Spleen (tissue), 11 donors: Measurements from ENCODE around the gene TSC22D3. TPM values are rescaled to one million over a fixed set of nuclear protein-coding genes. Genes with fewer than 3 reads are reported as not detected.

ENCODE experiments used
- DNase-seq: peaks from one replicate; pipeline ENCODE4 v3.0.0-alpha.2; 2020
- H3K27ac ChIP-seq, 8 donors: fragments of 200-600 bp; sonication (generic) in 7 of 8; 1 replicate in 4 of 8; 2 replicates in 4 of 8; pipeline versions ENCODE4 v1.5.0 to v1.8.0; 2016 to 2021; ENCODE audit warnings: inconsistent platforms in 4 of 8, mild to moderate bottlenecking in 4 of 8, moderate library complexity in 1 of 8
- H3K27me3 ChIP-seq, 7 donors: fragments of 200-600 bp; sonication (generic) in 6 of 7; replicated peaks in 1 of 7; 1 replicate in 4 of 7; 2 replicates in 3 of 7; pipeline versions ENCODE4 v1.5.0 to v1.8.0; 2016 to 2021; ENCODE audit warnings: inconsistent platforms in 3 of 7, mild to moderate bottlenecking in 1 of 7
- H3K36me3 ChIP-seq, 6 donors: fragments of 200-600 bp; sonication (generic) in 5 of 6; 1 replicate in 4 of 6; 2 replicates in 2 of 6; pipeline versions ENCODE4 v1.5.0 to v1.8.0; 2016 to 2021; ENCODE audit warnings: inconsistent platforms in 2 of 6
- H3K4me1 ChIP-seq, 6 donors: fragments of 200-600 bp; sonication (generic) in 5 of 6; 1 replicate in 3 of 6; 2 replicates in 3 of 6; pipeline versions ENCODE4 v1.5.0 to v1.8.0; 2016 to 2021; ENCODE audit warnings: inconsistent platforms in 3 of 6
- H3K4me3 ChIP-seq, 8 donors: fragments of 200-600 bp; sonication (generic) in 7 of 8; 1 replicate in 4 of 8; 2 replicates in 4 of 8; pipeline versions ENCODE4 v1.5.0 to v1.8.0; 2016 to 2021; ENCODE audit warnings: inconsistent platforms in 4 of 8, mild to moderate bottlenecking in 4 of 8, moderate library complexity in 2 of 8
- H3K9me3 ChIP-seq, 8 donors: fragments of 200-600 bp; sonication (generic) in 7 of 8; 1 replicate in 4 of 8; 2 replicates in 4 of 8; pipeline versions ENCODE4 v1.5.0 to v1.8.0; 2016 to 2021; ENCODE audit warnings: inconsistent platforms in 4 of 8
- POLR2A ChIP-seq, 3 donors: fragments of 450-650 bp; IDR thresholded peaks; one replicate each; pipeline ENCODE4 v1.5.1; 2017; ENCODE audit warnings: antibody characterized with exemption in 3 of 3, mild to moderate bottlenecking in 1 of 3
- POLR2AphosphoS5 ChIP-seq, 3 donors: sonication (generic); formaldehyde crosslinking; IDR thresholded peaks; one replicate each; pipeline ENCODE4 v1.5.1; 2017; ENCODE audit warnings: antibody characterized with exemption in 3 of 3
- WGBS, 5 donors: extraction: QIAGEN DNeasy Blood & Tissue Kit in 3 of 5; methylation state at CpG; one replicate each; pipeline versions ENCODE4 v1.1.5 to v1.1.7; 2013 to 2018; 5-methylcytosine and 5-hydroxymethylcytosine counted together
- intact Hi-C: fragments of 100-400 bp; cut with DNase I; formaldehyde crosslinking; loops from one replicate; pipeline ENCODE4 v1.15.0; 2023; ENCODE audit warnings: low total_unique reads
- polyA plus RNA-seq, 3 donors: library from polyadenylated mRNA; stranded (reverse); fragments of 200-250 nt; gene quantifications; one replicate each; pipeline ENCODE4 v1.2.1, GENCODE V29; 2013
- total RNA-seq, 7 donors: library from RNA; depleted of rRNA in 3 of 7; stranded (reverse); fragments of >200 nt in 3 of 7; fragmentation: NEBNext Ultra II Directional in 4 of 7; extraction: Animal tissue kit (Norgen Biotek cat#: 25700) in 4 of 7; gene quantifications; one replicate each; pipeline versions ENCODE4 v1.1.0 to v1.2.1, GENCODE V29; 2016 to 2021
- TF ChIP-seq, protein P1 (sequence below), 11 experiments: fragments of 200-600 bp in 7 of 11; fragments of 450-650 bp in 4 of 11; sonication (generic) in 4 of 11; IDR thresholded peaks in 8 of 11; conservative IDR thresholded peaks in 3 of 11; 1 replicate in 7 of 11; 2 replicates in 4 of 11; pipeline versions ENCODE4 v1.4.0 to v1.8.0; 2016 to 2021; ENCODE audit warnings: antibody characterized with exemption in 11 of 11, inconsistent platforms in 4 of 11, mild to moderate bottlenecking in 1 of 11
- donor health status: healthy with polysubstance abuse.
- donor health status: DM: no; HTN: no; CAD: no; lungs with moderate emphysema.
- donor health status: DM: no; HTN: no; CAD: no.
- donor health status: Bipolar disorder and iron deficiency.
- donor health status: healthy.
- donor health status: DM: no; HTN: no; CAD: no.
- donor health status: DM: yes; HTN: yes; CAD: no.

Gene TSC22D3
- total and polyA plus RNA-seq, 10 donors = 91.7 to 579 (median 297) TPM

DNA sequence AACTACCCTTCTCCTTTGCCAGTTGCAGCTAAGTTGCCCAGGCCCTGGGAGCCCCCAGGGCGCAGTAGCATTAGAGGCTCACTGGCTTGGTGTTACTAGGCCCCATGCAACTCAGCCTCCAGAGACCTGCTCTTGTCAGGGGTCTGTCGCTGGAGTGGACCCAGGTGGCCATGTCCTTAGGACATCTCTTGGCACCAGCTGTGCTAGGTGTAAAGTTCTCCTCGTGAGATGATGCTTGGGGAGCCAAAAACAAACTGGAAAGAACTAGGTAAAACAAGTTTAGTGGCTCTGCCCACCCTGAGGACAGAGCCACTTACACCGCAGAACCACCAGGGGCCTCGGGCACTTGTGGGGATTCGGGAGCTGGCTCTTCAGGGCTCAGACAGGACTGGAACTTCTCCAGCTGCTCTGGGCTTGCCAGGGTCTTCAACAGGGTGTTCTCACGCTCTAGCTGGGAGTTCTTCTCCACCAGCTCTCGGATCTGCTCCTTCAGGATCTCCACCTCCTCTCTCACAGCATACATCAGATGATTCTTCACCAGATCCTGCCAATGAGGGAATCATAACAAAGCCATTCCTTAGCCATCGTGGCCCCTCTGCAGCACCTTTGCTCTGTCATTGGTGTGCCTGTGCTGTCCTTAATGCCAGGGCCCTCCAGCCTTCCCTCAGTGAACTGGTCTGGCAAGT is 61.2 kb downstream of the TSC22D3 start:
- H3K36me3 ChIP-seq = peaks cover 0 to 35% (median 5%) of the 10 kb centered on the region in 6 donors
- intact Hi-C loops = no loop called here
- peaks cover 12 to 79% (median 65%) of the 10 kb centered on the region in 6 donors for H3K4me1 ChIP-seq
- peak overlapping the region; percentile 56 to 72 (median 62) for H3K4me3 ChIP-seq
- H3K27ac ChIP-seq = peak overlapping the region in 6 of 8 donors; percentile 47 to 98 (median 96)
- DNase-seq = peak; percentile 71
- TF ChIP-seq, protein P1, sequence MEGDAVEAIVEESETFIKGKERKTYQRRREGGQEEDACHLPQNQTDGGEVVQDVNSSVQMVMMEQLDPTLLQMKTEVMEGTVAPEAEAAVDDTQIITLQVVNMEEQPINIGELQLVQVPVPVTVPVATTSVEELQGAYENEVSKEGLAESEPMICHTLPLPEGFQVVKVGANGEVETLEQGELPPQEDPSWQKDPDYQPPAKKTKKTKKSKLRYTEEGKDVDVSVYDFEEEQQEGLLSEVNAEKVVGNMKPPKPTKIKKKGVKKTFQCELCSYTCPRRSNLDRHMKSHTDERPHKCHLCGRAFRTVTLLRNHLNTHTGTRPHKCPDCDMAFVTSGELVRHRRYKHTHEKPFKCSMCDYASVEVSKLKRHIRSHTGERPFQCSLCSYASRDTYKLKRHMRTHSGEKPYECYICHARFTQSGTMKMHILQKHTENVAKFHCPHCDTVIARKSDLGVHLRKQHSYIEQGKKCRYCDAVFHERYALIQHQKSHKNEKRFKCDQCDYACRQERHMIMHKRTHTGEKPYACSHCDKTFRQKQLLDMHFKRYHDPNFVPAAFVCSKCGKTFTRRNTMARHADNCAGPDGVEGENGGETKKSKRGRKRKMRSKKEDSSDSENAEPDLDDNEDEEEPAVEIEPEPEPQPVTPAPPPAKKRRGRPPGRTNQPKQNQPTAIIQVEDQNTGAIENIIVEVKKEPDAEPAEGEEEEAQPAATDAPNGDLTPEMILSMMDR (IDR thresholded peaks at IDR 0.05 in 8 of 11, conservative IDR thresholded peaks at IDR 0.05 in 3 of 11) = peak in 2 of 11 experiments; percentile 3 to 26
- TF ChIP-seq POLR2A (IDR thresholded peaks at IDR 0.05) (peak in 1 of 3 donors; percentile 6), POLR2AphosphoS5 (IDR thresholded peaks at IDR 0.05) (peak; percentile 69 to 82 (median 75))
- peaks cover 0 to 20% (median 0%) of the 10 kb centered on the region in 7 donors for H3K27me3 ChIP-seq
- no peaks in the 10 kb centered on the region for H3K9me3 ChIP-seq
- WGBS, 5 donors = 69 to 89% (median 87%) methylated on average over 5 to 9 of the region's 9 CpGs

DNA sequence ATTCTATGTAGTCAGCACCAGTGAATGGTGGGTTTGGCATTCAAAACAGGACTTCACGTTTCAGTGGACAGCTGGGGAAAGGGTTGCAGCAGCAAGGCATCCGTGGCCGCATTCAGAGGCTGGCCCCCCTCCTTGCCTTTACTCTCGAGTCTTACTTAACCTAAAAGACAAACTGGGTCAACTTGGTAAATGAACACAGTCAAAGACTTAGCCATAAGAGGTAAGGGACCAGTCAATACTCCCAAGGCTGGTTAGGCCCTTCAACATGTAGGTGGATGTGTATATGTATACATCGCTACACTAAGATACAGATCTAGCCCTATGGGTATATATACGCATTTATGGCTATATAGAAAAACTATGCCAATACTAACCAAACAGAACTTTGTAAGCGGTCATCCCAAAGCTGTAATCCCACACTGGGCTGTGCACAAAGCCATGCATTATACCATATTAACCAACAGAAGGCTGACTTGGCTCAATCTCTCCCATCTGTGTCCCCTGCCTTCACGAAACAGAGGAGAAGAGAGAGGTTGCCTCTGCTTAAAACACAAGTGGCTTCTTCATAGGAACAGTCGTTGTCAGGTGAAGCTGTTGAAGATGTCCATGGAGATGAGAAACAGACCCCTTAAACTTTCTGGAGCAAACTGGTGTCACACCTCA is 61.9 kb downstream of the TSC22D3 start:
- H3K9me3 ChIP-seq = no peaks in the 10 kb centered on the region
- H3K4me1 ChIP-seq = peaks cover 12 to 73% (median 63%) of the 10 kb centered on the region in 6 donors
- H3K27ac ChIP-seq = peak overlapping the region in 6 of 8 donors; percentile 47 to 98 (median 96)
- WGBS, 5 donors = 73 to 88% (median 82%) methylated on average over 8 to 9 of the region's 9 CpGs
- DNase-seq = peak; percentile 71
- H3K27me3 ChIP-seq = peaks cover 0 to 20% (median 0%) of the 10 kb centered on the region in 7 donors
- TF ChIP-seq, protein P1 (IDR thresholded peaks at IDR 0.05 in 8 of 11, conservative IDR thresholded peaks at IDR 0.05 in 3 of 11) = no peak
- TF ChIP-seq POLR2A (IDR thresholded peaks at IDR 0.05) (peak in 2 of 3 donors; percentile 4 to 40), POLR2AphosphoS5 (IDR thresholded peaks at IDR 0.05) (peak in 2 of 3 donors; percentile 46 to 85)
- intact Hi-C loops = no loop called here
- peaks cover 0 to 35% (median 5%) of the 10 kb centered on the region in 6 donors for H3K36me3 ChIP-seq
- H3K4me3 ChIP-seq = peak overlapping the region in 6 of 8 donors; percentile 56 to 72 (median 66)

DNA sequence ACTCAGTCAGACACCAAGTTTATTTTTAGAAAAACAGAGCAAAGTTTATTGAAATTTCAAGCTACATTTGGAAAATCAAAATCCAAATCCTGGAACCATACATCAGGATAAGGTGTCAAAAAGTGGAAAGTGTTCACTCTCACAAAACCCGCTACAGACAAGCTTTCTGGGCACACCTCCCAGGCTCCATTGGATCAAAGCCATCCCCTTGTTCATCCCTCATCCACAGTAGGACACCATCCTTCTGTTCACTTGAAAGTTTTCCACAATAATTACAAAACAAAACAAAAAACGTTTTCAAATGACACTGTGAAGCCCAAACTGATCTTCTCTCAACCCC is 62.4 kb downstream of the TSC22D3 start:
- Histone ChIP-seq H3K27ac (peak overlapping the region in 6 of 8 donors; percentile 47 to 98 (median 96)), H3K36me3 (peaks cover 0 to 35% (median 5%) of the 10 kb centered on the region in 6 donors), H3K9me3 (no peaks in the 10 kb centered on the region), H3K4me3 (peak overlapping the region in 5 of 8 donors; percentile 57 to 72 (median 66)), H3K27me3 (peaks cover 0 to 18% (median 0%) of the 10 kb centered on the region in 7 donors), H3K4me1 (peaks cover 12 to 69% (median 58%) of the 10 kb centered on the region in 6 donors)
- 51 to 79% (median 69%) methylated on average over 2 of the region's 2 CpGs for WGBS, 5 donors
- TF ChIP-seq, protein P1 (IDR thresholded peaks at IDR 0.05 in 8 of 11, conservative IDR thresholded peaks at IDR 0.05 in 3 of 11) = no peak
- TF ChIP-seq POLR2A (IDR thresholded peaks at IDR 0.05) = no peak
- no peak for TF ChIP-seq POLR2AphosphoS5 (IDR thresholded peaks at IDR 0.05)
- no peak for DNase-seq
- intact Hi-C loops = no loop called here
